Measurements from ENCODE around the gene PCLAF. TPM values are rescaled to one million over a fixed set of nuclear protein-coding genes. Genes with fewer than 3 reads are reported as not detected.
"Not testable (repeated sequence)": the region's sequence is repeated elsewhere in the genome, so short reads cannot be mapped to it uniquely, and the experiment has no call there.

The PCLAF gene
- total RNA-seq, 1 experiment from 2014 or later = 97.8 TPM

- in situ Hi-C loops (cut with HindIII; ENCODE audit: low pct_unique_long_range_greater_than_20kb, low sequenced_read_pairs) (no loop called here), intact Hi-C loops (cut with micrococcal nuclease; ENCODE audit: unreplicated experiment) (no loop called here)
- no TSS peak for BruUV-seq (replicated peaks)
- Histone ChIP-seq H3K4me3 (ENCODE audit: low read depth in 2 of 2, low read length in 2 of 2) (no peak overlapping the region), H3K36me3 (ENCODE audit: control insufficient read depth, insufficient read depth, low read length) (peaks cover 4% of the 10 kb centered on the region; the same call in 1 of the 2 replicates), H3K9me3 (ENCODE audit: control insufficient read depth, insufficient read depth, low read depth, low read length) (no peaks in the 10 kb centered on the region), H3K27ac (ENCODE audit: low read length) (no peak overlapping the region), H3K27me3 (ENCODE audit: control insufficient read depth, insufficient read depth, low read length) (no peaks in the 10 kb centered on the region), H3K4me1 (ENCODE audit: control insufficient read depth, insufficient read depth, low read length) (no peaks in the 10 kb centered on the region)
- CTCF ChIA-PET = no interaction called here
- no peak for DNase-seq (ENCODE audit: low read depth, low spot score)
- POLR2A ChIA-PET = interaction anchor here (0.6 kb wide), 1 partner anchor 22 kb away, joined by 3 read pairs; no protein-coding TSS in a partner anchor
- no peak for TF ChIP-seq CTCF (IDR thresholded peaks at IDR 0.05)
- TF ChIP-seq REST (IDR thresholded peaks at IDR 0.05; ENCODE audit: insufficient read depth in 1 of 2, low read depth in 2 of 2, low read length in 1 of 2) = no peak
- TF ChIP-seq SIN3A (IDR thresholded peaks at IDR 0.05; ENCODE audit: borderline replicate concordance, insufficient read depth, low read depth, low read length) = no peak
- TF ChIP-seq POLR2AphosphoS5 (IDR thresholded peaks at IDR 0.05; ENCODE audit: low read depth, low read length) = no peak
- no peak for TF ChIP-seq TCF7L2 (IDR thresholded peaks at IDR 0.05; ENCODE audit: low read depth, low read length)
- ATAC-seq = no peak
Measured at GRCh38 chr15:64373360-64373759, 7.9 kb downstream of the PCLAF start.

GRCh38 chr15:64371383-64371782 lies 9.9 kb downstream of the PCLAF start:
- in situ Hi-C loops (cut with HindIII; ENCODE audit: low pct_unique_long_range_greater_than_20kb, low sequenced_read_pairs); POLR2A ChIA-PET; ATAC-seq; H3K27ac ChIP-seq (ENCODE audit: low read length); H3K9me3 ChIP-seq (ENCODE audit: control insufficient read depth, insufficient read depth, low read depth, low read length); DNase-seq (ENCODE audit: low read depth, low spot score); H3K27me3 ChIP-seq (ENCODE audit: control insufficient read depth, insufficient read depth, low read length); CTCF ChIA-PET; BruUV-seq (replicated peaks); H3K4me3 ChIP-seq (ENCODE audit: low read depth in 2 of 2, low read length in 2 of 2); H3K36me3 ChIP-seq (ENCODE audit: control insufficient read depth, insufficient read depth, low read length); H3K4me1 ChIP-seq (ENCODE audit: control insufficient read depth, insufficient read depth, low read length); intact Hi-C loops (cut with micrococcal nuclease; ENCODE audit: unreplicated experiment): not testable (repeated sequence)

- intact Hi-C loops (cut with micrococcal nuclease; ENCODE audit: unreplicated experiment) = no loop called here
- no TSS peak for BruUV-seq (replicated peaks)
- ATAC-seq (no peak), DNase-seq (ENCODE audit: low read depth, low spot score) (no peak)
- Histone ChIP-seq H3K27ac (ENCODE audit: low read length) (no peak overlapping the region), H3K36me3 (ENCODE audit: control insufficient read depth, insufficient read depth, low read length) (peaks cover 4% of the 10 kb centered on the region; the same call in 1 of the 2 replicates), H3K27me3 (ENCODE audit: control insufficient read depth, insufficient read depth, low read length) (no peaks in the 10 kb centered on the region), H3K4me1 (ENCODE audit: control insufficient read depth, insufficient read depth, low read length) (no peaks in the 10 kb centered on the region), H3K4me3 (ENCODE audit: low read depth in 2 of 2, low read length in 2 of 2) (no peak overlapping the region), H3K9me3 (ENCODE audit: control insufficient read depth, insufficient read depth, low read depth, low read length) (no peaks in the 10 kb centered on the region)
- in situ Hi-C loops (cut with HindIII; ENCODE audit: low pct_unique_long_range_greater_than_20kb, low sequenced_read_pairs) = no loop called here
- CTCF ChIA-PET = interaction anchor here (0.6 kb wide), 1 partner anchor 98 kb away, joined by 5 read pairs; no protein-coding TSS in a partner anchor
- POLR2A ChIA-PET = interaction anchor here (0.6 to 0.7 kb wide), 3 partner anchors 13 to 282 kb away, joined by 3 to 9 read pairs (median 4); no protein-coding TSS in a partner anchor
- TF ChIP-seq POLR2AphosphoS5 (IDR thresholded peaks at IDR 0.05; ENCODE audit: low read depth, low read length) (no peak), TCF7L2 (IDR thresholded peaks at IDR 0.05; ENCODE audit: low read depth, low read length) (no peak), REST (IDR thresholded peaks at IDR 0.05; ENCODE audit: insufficient read depth in 1 of 2, low read depth in 2 of 2, low read length in 1 of 2) (no peak), SIN3A (IDR thresholded peaks at IDR 0.05; ENCODE audit: borderline replicate concordance, insufficient read depth, low read depth, low read length) (no peak), CTCF (IDR thresholded peaks at IDR 0.05) (no peak)
Measured at GRCh38 chr15:64369078-64369607, 12.1 kb downstream of the PCLAF start.

Measured in Panc1 (cell line).